ENCODE data around the gene ABLIM2.

Gene ABLIM2

DNA sequence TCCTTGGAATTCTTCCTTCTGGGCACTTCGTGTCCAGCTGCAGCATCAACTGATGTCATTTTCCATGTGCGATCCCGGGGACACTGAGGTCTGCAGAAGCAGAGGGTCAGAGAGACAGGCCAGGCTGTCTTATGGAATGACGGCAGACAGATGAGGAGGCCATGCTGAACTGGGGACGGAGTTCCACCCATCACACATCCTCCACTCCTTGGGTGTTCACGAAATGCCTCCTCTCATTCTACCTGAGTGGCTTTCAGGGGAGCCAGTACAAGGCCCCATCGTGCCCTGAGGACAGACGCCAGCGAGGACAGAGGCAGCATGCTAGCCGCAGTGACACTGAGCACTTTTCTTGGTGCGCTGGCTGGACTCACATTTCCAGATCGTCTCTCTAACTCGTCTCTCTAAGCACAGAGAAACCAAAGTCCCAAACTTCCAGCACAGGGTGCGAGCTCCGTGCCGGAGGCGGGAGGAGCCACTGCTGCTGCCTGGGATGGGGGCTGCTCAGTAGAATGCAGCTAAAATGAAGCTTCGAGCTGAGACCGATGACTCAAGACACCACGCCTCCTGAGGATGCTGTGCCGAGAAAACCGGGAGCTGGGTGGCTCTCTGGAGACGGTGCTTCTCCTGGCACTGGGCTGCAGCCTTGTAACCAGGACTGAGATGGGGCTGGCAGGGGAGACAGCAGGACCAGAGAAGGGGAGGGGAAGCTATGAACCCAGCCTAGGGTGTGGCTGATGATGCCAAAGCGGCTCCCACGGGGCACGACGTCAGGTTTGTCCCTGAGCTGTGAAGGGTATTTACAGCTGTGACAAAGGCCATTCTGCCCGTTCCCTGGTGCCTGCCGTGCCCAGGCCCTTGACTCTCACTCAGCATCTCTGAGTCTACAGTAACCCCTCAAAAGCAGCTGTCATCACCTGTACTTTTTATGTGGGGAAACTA lies 8.2 kb downstream of the ABLIM2 start:
- H3K4me3 ChIP-seq (ENCODE audit: low read depth, low read length), result no peak overlapping the region
- TF ChIP-seq, protein P1, sequence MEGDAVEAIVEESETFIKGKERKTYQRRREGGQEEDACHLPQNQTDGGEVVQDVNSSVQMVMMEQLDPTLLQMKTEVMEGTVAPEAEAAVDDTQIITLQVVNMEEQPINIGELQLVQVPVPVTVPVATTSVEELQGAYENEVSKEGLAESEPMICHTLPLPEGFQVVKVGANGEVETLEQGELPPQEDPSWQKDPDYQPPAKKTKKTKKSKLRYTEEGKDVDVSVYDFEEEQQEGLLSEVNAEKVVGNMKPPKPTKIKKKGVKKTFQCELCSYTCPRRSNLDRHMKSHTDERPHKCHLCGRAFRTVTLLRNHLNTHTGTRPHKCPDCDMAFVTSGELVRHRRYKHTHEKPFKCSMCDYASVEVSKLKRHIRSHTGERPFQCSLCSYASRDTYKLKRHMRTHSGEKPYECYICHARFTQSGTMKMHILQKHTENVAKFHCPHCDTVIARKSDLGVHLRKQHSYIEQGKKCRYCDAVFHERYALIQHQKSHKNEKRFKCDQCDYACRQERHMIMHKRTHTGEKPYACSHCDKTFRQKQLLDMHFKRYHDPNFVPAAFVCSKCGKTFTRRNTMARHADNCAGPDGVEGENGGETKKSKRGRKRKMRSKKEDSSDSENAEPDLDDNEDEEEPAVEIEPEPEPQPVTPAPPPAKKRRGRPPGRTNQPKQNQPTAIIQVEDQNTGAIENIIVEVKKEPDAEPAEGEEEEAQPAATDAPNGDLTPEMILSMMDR (IDR thresholded peaks at IDR 0.05; ENCODE audit: low read depth, low read length), result no peak

DNA sequence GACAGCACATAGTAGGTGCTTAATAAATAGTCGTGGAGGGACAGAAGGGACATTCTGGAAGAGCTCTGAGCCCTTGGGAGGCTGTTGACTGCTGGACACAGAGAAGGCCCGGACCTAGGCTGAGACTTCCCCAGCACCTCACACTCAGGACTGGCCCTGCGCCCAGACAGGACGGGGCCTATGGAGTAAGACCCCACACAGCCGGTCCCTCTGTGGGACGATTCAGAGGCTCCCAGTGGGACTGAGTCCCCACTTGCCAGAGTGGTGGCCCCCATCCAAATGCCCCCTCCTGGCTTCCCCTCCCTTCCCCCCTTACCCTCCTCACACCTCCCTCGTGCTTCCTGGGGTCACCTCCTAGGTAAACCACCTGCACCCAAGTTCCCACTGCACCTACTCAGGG lies 8.9 kb downstream of the ABLIM2 start:
- TF ChIP-seq, protein P1 (IDR thresholded peaks at IDR 0.05; ENCODE audit: low read depth, low read length), result no peak
- H3K4me3 ChIP-seq (ENCODE audit: low read depth, low read length), result no peak overlapping the region

DNA sequence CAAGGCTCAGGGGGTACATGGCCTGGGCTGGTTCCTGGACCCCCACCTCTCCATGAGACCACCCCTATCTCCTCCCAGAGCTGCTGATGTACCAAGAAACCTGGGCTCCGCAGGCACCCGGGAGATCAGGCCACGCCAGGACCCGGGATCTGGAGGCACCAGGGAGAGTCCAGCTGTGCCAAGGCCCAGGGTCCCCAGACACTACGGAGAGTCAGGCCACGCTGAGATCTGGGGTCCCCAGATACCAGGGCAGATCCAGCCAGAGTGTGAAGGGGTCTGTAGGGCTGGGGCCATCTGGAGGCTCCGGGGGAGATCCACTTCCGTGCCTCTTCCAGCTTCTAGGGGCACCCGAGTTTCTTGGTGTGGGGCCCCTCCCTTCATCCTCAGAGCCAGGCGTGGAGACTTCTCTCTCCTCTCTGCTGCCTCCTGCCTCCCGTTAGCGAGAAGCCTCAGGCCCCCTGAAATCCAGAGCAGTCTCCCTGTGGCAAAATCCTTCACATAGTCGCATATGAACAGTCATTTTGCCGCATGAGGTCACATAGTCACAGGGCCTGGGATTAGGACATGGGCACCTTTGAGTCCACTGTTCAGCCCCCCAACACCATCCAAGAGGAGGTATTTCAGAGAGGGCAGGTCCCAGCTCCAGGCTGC lies 9.7 kb downstream of the ABLIM2 start:
- H3K4me3 ChIP-seq (ENCODE audit: low read depth, low read length), result no peak overlapping the region
- TF ChIP-seq, protein P1 (IDR thresholded peaks at IDR 0.05; ENCODE audit: low read depth, low read length), result no peak

DNA sequence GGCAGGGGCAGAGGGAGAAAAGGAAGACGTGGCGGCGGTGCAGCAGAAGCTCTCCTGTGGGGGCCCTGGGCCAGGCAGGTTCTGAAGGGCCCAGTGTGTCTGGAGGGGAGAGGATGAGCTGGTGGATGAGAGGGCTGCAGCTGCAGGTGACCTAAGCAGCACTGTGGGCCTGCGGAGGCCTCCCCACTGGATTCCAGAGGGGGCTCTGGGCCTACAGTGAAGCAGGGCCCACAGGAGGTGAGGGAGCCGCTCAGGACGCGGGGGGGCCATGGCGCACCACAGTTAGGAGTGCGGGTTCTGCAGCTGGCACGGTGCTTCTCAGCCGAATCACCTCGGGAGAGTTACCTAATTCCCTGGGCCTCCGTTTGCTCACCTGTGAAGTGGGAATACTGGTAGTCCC lies 10.5 kb downstream of the ABLIM2 start:
- TF ChIP-seq, protein P1 (IDR thresholded peaks at IDR 0.05; ENCODE audit: low read depth, low read length), result no peak
- H3K4me3 ChIP-seq (ENCODE audit: low read depth, low read length), result no peak overlapping the region

DNA sequence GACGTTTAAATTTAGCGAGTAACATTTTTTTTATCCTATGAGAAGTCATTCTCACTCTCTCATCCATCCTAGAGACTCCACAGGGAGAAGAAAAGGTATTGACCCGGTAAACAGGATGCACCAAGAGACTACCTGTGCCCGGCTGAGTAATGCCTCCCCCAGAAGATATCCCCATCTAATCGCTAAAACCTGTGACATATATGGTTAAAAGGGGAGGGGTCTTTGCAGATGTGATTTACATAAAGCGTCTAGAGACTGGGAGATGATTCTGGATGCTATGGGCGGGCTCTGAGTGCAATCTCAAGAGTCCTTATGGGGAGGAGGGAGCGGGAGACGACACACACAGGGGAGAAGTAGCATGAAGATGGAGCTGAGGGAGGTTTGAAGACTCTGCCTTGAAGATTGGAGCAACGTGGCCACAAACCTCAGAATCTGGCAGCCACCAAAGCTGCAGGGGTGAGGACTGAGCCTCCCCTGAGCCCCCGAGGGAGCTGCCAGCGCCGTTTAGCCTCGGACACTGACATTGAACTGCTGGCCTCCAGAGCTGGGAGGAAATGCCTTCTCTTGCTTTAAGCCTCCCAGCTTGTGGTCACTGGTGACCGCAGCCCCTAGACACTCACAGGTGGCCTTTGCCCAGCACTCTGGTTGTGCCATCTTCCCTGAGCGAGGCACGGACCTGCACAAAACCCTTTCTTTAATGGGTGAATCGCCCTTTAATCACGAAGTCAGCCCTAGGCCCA lies 11.2 kb downstream of the ABLIM2 start:
- TF ChIP-seq, protein P1 (IDR thresholded peaks at IDR 0.05; ENCODE audit: low read depth, low read length), result no peak
- no peak overlapping the region for H3K4me3 ChIP-seq (ENCODE audit: low read depth, low read length)

DNA sequence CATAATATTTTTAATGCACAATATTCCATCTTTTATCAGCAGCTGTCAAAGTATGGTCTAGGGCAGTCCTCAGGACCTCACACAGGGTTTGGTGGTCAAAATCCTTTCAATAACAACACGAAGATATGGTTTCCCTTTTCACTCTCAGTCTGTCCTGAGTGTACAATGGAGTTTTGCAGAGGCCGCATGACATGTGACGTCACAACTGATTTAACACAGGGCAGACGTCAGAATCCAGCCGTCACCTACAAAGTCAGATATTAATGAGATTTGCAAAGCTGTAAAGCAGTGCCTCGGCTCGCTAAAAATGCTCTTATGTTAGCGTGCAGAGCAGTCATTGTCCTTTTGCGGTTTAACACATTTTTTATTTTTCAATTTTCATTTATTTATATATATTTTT lies 12.5 kb downstream of the ABLIM2 start:
- TF ChIP-seq, protein P1 (IDR thresholded peaks at IDR 0.05; ENCODE audit: low read depth, low read length), result no peak
- no peak overlapping the region for H3K4me3 ChIP-seq (ENCODE audit: low read depth, low read length)
